GM12875 (cell line): ENCODE measurements around the gene ATAD1.

Experiments used
- H3K4me3 ChIP-seq: one replicate; pipeline ENCODE4 v1.5.1; 2011; ENCODE audit warnings: low read depth, low read length, control low read depth
- TF ChIP-seq, protein P1 (sequence below): IDR thresholded peaks from 2 replicates; pipeline ENCODE4 v1.5.1; 2011; ENCODE audit warnings: low read depth, mild to moderate bottlenecking, control low read depth, inconsistent platforms, low read length, moderate library complexity, borderline replicate concordance; ENCODE audit not compliant: insufficient read depth

Gene ATAD1

DNA sequence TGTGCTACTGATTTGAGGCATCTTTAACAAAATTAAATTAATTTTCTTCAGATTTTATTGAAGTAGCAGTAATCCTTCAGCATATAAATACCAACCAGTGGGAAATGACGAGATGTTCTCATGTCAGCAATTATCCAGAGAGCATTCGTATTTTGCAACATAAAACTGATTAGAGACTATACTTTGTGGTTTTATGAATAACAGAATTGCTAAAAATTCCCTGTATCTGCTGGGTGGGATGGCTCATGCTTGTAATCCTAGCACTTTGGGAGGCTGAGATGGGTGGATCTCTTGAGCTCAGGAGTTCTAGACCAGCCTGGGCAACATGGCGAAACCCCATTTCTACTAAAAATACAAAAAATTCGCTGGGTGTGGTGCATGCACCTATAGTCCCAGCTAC lies 56.9 kb downstream of the ATAD1 start:
- TF ChIP-seq, protein P1, sequence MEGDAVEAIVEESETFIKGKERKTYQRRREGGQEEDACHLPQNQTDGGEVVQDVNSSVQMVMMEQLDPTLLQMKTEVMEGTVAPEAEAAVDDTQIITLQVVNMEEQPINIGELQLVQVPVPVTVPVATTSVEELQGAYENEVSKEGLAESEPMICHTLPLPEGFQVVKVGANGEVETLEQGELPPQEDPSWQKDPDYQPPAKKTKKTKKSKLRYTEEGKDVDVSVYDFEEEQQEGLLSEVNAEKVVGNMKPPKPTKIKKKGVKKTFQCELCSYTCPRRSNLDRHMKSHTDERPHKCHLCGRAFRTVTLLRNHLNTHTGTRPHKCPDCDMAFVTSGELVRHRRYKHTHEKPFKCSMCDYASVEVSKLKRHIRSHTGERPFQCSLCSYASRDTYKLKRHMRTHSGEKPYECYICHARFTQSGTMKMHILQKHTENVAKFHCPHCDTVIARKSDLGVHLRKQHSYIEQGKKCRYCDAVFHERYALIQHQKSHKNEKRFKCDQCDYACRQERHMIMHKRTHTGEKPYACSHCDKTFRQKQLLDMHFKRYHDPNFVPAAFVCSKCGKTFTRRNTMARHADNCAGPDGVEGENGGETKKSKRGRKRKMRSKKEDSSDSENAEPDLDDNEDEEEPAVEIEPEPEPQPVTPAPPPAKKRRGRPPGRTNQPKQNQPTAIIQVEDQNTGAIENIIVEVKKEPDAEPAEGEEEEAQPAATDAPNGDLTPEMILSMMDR: no peak
- H3K4me3 ChIP-seq: no peak overlapping the region

DNA sequence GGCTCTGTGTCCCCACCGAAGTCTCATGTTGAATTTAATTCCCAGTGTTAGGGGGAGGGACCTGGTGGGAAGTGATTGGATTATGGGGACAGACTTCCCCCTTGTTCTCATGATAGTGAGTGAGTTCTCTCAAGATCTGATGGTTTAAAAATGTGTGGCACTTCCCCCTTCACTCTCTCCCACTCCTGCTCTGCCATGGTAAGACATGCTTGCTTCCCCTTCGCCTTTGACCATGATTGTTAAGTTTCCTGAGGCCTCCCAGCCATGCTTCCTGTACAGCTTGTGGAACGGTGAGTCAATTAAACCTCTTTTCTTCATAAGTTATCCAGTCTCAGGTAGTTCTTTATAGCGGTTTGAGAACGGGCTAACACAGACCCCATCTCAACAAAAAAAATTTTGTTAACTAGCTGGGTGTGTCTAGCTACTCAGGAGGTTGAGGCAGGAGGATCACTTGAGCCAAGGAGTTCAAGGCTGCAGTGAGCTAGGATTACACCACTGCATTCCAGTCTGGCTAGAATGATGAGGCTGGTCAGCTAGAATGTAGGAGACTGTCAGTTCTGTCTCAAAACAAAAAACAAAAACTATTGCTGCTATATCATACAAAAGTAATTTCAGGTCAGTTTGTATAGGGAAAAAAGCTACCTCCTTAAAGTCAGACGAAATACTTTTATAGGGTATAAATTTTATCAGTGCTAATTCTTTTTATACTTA lies 57.7 kb downstream of the ATAD1 start:
- H3K4me3 ChIP-seq: no peak overlapping the region
- TF ChIP-seq, protein P1: no peak

DNA sequence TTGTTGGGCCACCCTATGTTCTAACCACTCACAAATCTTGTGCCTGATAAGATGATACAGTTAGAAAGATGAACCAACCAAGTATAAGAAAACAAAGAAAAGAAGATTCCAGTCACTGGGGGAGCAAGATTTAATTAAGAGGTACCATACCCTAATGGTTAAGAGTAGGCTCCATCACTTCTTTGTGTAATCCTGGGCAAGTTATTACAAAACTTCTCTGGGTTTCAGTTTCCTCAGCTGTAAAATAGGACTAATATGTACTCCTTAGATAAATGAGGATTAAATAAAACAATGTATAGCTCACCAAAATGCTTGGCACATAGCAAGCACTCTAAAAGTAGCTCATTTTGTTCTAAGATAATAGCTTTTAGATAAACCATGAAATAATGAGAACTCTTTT lies 58.5 kb downstream of the ATAD1 start:
- TF ChIP-seq, protein P1: no peak
- no peak overlapping the region for H3K4me3 ChIP-seq

DNA sequence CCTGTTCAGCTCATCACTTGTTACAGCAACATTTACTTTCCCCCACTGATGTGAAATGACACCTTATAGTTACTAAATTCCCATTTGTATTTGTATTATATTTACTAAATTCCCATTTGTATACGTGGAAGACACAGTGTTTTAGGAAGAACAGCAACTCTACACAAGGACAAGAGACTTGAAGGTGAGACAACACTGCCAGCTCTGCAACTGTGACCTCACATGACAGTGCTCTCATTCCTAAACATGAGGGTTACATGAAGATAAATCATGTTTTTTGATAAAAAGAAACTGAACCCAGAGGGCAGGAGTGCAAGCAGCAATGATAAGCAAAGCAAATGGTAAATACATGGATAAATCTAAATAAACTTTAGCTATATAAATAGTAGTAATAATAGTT lies 60.3 kb downstream of the ATAD1 start:
- H3K4me3 ChIP-seq: no peak overlapping the region
- TF ChIP-seq, protein P1: no peak

DNA sequence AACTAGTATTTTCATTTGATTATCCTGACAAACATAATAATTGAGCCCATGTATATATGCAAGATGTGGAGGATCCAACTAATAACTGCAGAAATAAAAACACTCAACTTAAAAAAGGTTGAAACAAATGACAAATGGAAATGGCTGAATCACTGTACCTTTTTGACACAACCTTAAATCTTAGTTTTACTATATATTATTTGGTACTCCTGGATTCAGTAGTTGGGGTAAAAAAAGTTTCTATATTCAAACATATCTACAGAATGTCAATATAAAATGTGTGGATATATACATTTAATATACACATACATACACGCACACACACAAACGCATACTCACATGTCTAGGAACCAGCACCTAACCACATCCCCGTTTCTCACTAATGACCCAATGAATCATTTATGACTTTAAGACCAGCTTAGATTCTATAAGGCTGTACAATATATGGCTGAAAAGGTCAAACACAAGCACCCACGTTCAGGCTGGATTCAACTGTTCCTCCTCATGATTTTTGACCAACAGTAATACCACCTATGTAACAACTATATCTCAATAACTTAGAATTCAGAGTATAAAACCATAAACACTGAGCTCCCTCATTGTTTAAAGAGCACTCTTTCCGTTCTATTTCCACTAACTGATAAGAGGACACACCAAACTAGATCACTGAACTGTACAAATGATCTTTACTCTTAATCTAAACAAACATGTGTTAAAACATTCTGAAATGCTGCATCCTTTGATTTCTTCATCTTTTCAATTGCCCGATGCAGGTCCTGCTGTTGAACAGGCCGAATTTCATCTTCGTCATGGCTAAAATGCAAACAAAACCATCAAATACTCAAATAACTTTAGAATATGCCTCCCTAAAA lies 63.8 kb downstream of the ATAD1 start:
- TF ChIP-seq, protein P1: no peak

DNA sequence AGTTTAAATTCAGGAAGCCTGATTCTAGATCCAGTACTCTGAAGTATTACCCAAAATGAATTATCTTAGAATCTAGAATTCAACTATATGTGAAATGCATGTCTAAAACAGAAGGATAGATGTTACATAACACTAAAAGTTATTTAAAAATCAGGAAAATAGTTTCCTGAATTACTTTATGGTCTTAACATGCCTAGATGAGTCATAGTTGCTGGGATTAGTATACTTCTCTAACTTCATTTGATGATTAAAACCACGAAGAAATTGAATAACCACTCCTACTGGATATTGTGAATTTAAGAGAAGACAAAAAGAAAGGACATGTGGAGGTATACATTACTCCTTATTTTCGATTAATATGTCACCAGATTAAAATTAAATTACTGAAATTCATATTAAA lies 65.5 kb downstream of the ATAD1 start:
- H3K4me3 ChIP-seq: no peak overlapping the region
- TF ChIP-seq, protein P1: no peak

More for the DNA sequence above, 63.8 kb downstream of the ATAD1 start:
- H3K4me3 ChIP-seq: no peak overlapping the region
